ENCODE measurements around the gene INTS15.
"Not testable (repeated sequence)": the region's sequence is repeated elsewhere in the genome, so short reads cannot be mapped to it uniquely, and the experiment has no call there.

Gene INTS15

GRCh38 chr7:6577369-6578113 is 12.3 kb upstream of the INTS15 start, which contains the start of gene ZDHHC4:
TSS of gene ZDHHC4 (plus strand) at chr7:6577454. CDS start at chr7:6580562, 3,108 bp downstream.
- peak; percentile 92 for DNase-seq

DNA sequence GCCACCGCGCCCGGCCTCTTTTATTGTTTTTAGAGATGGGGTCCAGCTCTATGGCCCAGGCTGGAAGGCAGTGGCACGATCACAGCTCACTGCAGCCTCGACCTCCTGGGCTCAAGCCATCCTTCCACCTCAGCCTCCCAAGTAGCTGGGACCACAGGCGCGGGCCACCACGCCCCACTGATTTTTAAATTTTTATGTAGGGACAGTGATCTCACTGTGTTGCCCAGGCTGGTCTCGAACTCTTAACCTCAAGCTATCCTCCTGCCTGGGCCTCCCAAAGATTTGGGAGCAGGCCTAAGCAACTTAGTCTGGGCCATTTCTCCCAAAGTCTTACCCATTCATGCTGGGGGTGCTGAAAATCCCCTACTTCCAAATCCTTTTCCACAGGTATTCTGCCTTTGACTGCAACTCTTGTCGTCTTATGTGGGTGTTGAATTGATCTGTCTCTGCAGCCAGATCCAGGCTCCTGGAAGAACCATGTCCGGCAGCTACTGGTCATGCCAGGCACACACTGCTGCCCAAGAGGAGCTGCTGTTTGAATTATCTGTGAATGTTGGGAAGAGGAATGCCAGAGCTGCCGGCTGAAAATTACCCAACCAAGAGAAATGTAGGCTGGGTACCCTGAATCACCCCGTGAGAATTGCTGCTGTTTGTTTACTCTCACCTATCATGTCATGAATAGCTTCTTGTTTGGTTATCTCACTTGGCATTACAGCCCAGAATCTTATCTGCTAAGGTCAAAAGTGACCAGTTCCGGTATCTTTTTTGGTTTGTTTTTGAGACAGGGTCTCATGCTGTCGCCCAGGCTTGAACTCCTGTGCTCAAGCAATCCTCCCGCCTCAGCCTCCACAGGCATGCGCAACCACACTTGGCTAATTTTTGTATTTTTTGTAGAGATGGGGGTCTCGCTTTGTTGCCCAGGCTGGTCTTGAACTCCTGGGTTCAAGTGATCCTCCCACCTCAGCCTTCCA is 11.4 kb upstream of the INTS15 start:
- DNase-seq, result no peak

GRCh38 chr7:6579446-6579845 is 10.4 kb upstream of the INTS15 start:
- peak; percentile 24 for DNase-seq

DNA sequence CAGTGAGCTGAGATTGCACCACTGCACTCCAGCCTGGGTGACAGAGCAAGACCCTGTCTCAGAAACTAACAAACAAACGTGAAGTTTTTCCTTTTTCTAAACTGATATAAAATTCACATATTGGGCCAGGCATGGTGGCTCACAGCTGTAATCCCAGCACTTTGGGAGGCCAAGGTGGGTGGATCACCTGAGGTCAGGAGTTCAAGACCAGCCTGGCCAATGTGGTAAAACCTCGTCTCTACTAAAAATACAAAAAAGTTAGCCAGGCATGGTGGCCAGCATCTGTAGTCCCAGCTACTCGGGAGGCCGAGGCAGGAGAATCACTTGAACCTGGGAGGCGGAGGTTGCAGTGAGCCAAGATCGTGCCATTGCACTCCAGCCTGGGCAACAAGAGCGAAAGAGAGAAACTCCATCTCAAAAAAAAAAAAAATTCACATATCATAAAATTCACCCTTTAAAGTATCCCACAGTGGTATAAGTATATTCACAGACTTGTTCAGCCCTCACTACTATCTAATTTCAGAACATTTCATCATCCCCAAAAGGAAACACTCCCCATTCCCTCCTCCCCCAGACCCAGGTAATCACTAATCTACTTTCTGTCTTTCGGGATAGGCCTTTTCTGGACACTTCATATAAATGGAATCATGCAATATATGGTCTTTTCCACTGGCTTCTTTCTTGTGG is 3.9 kb upstream of the INTS15 start:
- DNase-seq, result not testable (repeated sequence)

GRCh38 chr7:6588566-6588965 is 1.3 kb upstream of the INTS15 start:
- DNase-seq, result no peak

- no peak for DNase-seq
Measured at GRCh38 chr7:6589151-6589828, 531 bp upstream of the INTS15 start.

DNA sequence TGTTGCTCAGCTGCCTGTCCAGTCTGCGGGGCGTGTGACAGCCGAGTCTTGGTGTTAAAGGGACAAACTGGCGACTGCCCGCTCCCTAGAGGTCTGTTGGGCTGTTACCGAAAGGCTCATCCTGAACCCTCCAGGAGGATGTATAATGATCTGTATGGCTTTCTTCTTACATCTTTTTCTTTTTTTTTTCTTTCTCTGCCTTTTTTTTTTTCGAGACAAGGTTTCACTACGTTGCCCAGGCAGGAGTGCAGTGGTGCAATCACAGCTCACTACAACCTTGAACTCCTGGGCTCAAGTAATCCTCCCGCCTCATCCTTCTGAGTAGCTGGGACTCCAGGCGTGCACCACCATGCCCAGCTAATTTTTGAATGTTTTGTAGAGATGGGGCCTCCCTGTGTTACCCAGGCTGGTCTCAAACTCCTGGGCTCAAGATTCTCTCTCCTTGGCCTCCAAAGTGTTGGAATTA is 857 bp downstream of the INTS15 start:
- DNase-seq, result no peak

GRCh38 chr7:6600093-6600492 is 10.3 kb downstream of the INTS15 start:
- no peak for DNase-seq

DNA sequence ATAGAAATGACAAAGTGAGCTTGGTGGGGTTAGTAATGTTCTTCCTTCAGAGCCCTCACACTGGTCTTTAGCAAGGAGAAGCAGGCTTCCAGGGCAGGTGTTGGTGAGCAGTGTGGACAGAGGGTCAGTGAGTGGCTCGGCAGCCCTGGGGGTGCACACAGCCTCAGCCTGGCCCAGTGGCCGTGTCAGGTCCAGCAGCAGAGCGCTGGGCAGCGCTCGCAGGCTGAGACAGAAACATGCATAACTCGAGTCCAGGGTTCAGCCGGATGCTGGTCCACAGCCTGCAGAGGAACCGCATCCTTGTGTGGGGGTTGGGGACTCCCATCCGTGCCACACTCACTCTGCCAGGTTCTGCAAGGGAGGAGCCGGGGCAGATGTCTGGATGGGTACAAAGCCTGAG is 14.6 kb downstream of the INTS15 start:
- DNase-seq, result no peak

DNA sequence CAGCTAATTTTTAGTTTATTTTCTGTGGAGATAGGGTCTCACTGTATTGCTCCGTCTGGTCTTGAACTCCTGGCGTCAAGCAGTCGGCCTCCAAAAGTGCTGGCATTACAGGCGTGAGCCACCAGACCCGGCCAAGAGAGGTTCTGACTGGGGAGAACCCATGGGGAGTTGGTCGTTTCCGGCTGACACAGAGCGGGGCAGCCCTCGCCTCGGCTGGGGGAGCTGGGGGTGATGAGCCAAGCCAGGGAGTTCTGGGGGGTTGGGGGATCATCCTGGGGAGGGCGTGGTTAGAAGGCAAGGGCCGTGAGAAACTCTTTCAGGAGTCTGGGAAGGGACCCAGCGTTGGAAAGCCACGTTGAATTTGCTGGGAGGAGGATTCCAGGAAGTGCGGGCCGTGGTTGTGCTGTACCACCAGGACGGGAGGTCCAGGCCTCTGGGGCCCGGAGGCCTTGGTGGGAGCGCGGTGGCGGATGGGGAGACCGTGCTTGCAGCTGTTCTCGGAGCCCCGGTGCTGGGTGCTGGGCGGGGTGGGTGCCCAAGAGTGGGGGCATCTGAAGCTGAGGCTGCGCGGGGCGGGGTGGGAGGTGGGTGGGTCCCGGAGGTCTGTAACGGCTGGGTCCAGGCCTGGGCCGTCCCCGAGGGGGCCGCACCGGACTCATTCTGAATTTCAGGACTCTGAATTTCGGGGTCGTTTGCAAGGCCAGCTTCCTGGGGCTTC is 17.2 kb downstream of the INTS15 start:
- DNase-seq, result no peak

GRCh38 chr7:6607651-6608051 is 17.8 kb downstream of the INTS15 start:
- DNase-seq, result no peak

- no peak for DNase-seq
Measured at GRCh38 chr7:6608081-6608480, 18.3 kb downstream of the INTS15 start.

DNA sequence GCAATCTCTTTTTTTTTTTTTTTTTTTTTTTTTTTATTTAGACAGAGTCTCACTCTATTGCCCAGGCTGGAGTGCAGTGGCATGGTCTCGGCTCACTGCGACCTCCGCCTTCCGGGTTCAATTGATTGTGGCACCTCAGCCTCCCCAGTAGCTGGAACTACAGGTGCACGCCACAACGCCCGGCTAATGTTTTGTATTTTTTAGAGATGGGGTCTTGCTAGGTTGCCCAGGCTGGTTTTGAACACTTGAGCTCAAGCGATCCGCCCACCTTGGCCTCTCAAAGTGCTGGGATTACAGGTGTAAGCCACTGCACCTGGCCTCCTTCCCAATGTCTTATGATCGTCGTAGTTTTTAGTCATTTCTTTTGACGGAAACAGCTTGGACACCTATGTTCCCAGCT is 19.0 kb downstream of the INTS15 start:
- DNase-seq, result no peak

DNA sequence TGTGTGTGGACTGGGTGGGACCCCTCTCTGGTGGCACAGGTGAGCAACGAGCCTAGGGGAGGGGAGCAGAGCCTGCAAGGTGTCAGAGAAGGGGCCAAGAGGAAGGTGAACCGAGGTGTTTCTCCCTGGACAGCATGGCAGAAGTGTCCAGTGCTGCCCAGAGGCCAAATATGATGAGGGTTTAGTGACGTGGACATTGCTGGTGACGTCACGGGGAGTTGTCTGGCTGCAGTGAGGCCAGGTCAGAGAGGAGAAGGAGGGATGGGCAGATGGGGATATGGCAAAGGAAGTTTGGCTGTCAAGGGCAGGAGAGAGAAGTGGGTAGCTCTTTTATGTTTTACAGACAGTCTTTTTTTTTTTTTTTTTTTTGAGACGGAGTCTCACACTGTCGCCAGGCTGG is 23.0 kb downstream of the INTS15 start:
- no peak for DNase-seq

DNA sequence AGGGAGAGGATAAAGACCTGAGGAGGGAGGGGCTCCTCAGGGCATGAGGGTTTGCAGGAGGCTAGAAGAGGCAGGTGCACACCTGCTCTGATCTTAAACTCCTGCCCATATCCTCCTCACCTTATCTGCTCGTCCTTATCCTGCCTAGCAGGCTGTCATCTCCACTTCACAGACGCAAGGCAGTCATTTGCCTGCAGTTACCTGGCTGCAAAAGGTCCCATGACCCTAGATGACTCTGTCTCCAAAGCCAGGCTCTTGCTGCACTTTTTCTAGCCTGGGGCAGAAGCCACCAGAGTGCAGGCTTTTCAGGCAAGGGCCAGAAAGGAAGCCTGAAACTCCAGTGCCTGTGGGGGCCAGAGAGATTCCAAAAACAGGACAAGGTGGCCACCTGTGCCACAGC is 23.9 kb downstream of the INTS15 start:
- DNase-seq, result no peak

- no peak for DNase-seq
Measured at GRCh38 chr7:6614953-6615722, 25.3 kb downstream of the INTS15 start, which contains the start of gene ZNF853. TSS of gene ZNF853 (plus strand) at chr7:6615610. CDS start at chr7:6616175, 565 bp downstream.

- DNase-seq, result no peak
Measured at GRCh38 chr7:6615723-6616555, 26.1 kb downstream of the INTS15 start.

DNA sequence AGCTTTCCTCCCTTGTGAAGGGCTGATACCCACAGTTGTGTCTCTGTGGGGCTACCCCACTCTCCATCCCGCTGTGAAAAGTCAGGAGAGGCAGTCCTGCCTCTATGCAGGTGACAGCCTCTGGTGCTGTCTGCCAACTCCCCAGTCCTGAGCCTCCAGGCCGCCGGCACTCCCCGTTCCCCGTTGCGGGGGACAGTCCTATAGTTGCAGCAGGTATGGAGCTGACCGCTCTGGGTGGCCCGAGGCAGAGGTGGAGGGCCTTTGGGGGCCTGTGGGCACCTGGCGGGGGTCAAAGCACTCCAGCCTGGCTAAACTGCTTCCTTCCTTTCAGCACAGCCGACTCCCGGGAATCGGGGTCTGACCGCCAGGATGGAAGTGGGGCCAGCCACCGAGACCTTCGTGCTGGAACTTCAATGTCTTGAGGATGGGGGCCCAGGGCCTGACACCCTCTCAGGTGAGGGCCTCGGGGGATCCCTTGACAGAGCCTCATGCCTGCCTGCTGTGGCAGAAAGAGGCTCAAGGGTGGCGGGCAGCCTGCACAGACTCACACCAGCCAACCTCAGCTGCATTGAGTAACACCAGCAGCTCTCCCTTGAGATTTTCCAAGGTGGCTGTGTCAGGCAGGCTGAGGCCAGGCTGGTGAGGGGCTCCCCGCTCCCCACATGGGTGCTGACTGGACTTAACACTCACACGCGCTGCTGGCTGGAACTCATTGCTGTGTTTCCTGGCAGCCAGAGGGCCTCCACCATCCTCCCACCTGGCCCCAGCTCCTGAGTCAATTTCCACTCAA is 27.2 kb downstream of the INTS15 start:
- DNase-seq, result no peak

GRCh38 chr7:6618621-6619020 is 28.8 kb downstream of the INTS15 start:
- peak; percentile 7 for DNase-seq
